Endodermal cell (in vitro differentiated cells): ENCODE results near the gene LSM14A. TPM values are rescaled to one million over a fixed set of nuclear protein-coding genes. Genes with fewer than 3 reads are reported as not detected.
A peak's percentile ranks its signal among the peaks of the same experiment; 100 is the strongest.

Source experiments
- DNase-seq: peaks from one replicate; pipeline ENCODE4 v3.0.0-alpha.2; 2017
- H3K27ac ChIP-seq: 2 replicates; pipeline ENCODE4 v1.5.1; 2013; ENCODE audit warnings: mild to moderate bottlenecking, low read depth, low read length, moderate library complexity
- H3K27me3 ChIP-seq: 2 replicates; pipeline ENCODE4 v1.6.1; 2013; ENCODE audit warnings: mild to moderate bottlenecking, low read length, moderate library complexity; ENCODE audit not compliant: insufficient read depth, control insufficient read depth, poor library complexity, severe bottlenecking
- H3K36me3 ChIP-seq: 2 replicates; pipeline ENCODE4 v1.7.0; 2013; ENCODE audit warnings: mild to moderate bottlenecking, low read length, moderate library complexity; ENCODE audit not compliant: control insufficient read depth, insufficient read depth
- H3K4me1 ChIP-seq: one replicate; pipeline ENCODE4 v1.7.0; 2013; ENCODE audit warnings: low read length; ENCODE audit not compliant: control insufficient read depth, insufficient read depth
- H3K4me3 ChIP-seq: 2 replicates; pipeline ENCODE4 v1.5.1; 2013; ENCODE audit warnings: mild to moderate bottlenecking, low read length, moderate library complexity
- H3K9ac ChIP-seq: 2 replicates; pipeline ENCODE4 v1.6.1; 2013; ENCODE audit warnings: mild to moderate bottlenecking, low read length, moderate library complexity; ENCODE audit not compliant: poor library complexity, severe bottlenecking; ENCODE audit errors: extremely low read depth
- H3K9me3 ChIP-seq: 2 replicates; pipeline ENCODE4 v1.6.1; 2013; ENCODE audit warnings: mild to moderate bottlenecking, low read length, moderate library complexity; ENCODE audit not compliant: control insufficient read depth
- H3K27ac Mint-ChIP-seq: 2 replicates; pipeline ENCODE4 v1.8.0; 2020; ENCODE audit warnings: mixed read lengths
- H3K27me3 Mint-ChIP-seq: 2 replicates; pipeline ENCODE4 v1.8.0; 2021; ENCODE audit warnings: mild to moderate bottlenecking, mixed read lengths; ENCODE audit not compliant: insufficient read depth
- H3K36me3 Mint-ChIP-seq: 2 replicates; pipeline ENCODE4 v1.8.0; 2020; ENCODE audit warnings: low read depth, mixed read lengths
- H3K4me1 Mint-ChIP-seq: 2 replicates; pipeline ENCODE4 v1.8.0; 2020; ENCODE audit warnings: mixed read lengths
- H3K4me3 Mint-ChIP-seq: 2 replicates; pipeline ENCODE4 v1.8.0; 2020; ENCODE audit warnings: mild to moderate bottlenecking, moderate library complexity, mixed read lengths
- H3K9me3 Mint-ChIP-seq: 2 replicates; pipeline ENCODE4 v1.8.0; 2020; ENCODE audit warnings: mild to moderate bottlenecking, mixed read lengths
- WGBS, 2 experiments: methylation state at CpG; one replicate each; pipeline versions ENCODE4 v1.1.5 to v1.1.7; 2013; ENCODE audit warnings: missing lambda C conversion rate in 2 of 2, mixed read lengths in 1 of 2; ENCODE audit not compliant: insufficient coverage in 1 of 2, insufficient read length in 1 of 2; 5-methylcytosine and 5-hydroxymethylcytosine counted together
- total RNA-seq, 2 donors: library from RNA; stranded (reverse); fragmentation: NEBNext Ultra II Directional in 1 of 2; extraction: Animal tissue kit (Norgen Biotek cat#: 25700) in 1 of 2; gene quantifications; 2 replicates in 1 of 2; 3 replicates in 1 of 2; pipeline ENCODE4 v1.2.1, GENCODE V29; 2021
- TF ChIP-seq, protein P1 (sequence below): fragments of 200-600 bp; sonication (generic); conservative IDR thresholded peaks from 2 replicates; pipeline ENCODE4 v1.5.0; 2021; ENCODE audit warnings: antibody characterized with exemption, mild to moderate bottlenecking

The LSM14A gene
- total RNA-seq, 2 donors from 2014 or later = 188 to 192 TPM

DNA sequence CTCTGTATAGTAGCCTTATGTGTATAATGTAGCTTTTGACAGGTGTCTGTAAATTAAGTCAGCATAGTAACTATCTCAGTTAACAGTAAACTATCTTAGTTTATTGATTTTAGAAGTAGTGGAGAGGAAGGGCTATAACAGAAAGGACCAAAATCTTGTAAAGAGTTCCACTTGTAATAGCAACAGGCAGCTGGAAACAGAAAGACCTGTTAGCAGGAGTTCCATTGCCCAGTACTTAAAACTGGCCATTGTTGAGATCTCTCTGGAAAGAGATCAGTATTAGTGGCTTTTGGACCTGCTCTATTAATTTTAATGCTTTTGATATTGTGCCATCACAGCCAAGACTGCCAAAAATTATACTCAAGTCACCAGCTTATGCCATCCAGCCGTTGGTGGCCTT lies 50.1 kb downstream of the LSM14A start:
- Histone ChIP-seq H3K36me3 (peaks cover 89% of the 10 kb centered on the region), H3K27me3 (no peaks in the 10 kb centered on the region), H3K9ac (no peak overlapping the region), H3K4me1 (no peaks in the 10 kb centered on the region), H3K4me3 (no peak overlapping the region), H3K9me3 (no peaks in the 10 kb centered on the region), H3K27ac (no peak overlapping the region)
- H3K27ac Mint-ChIP-seq = no peak overlapping the region
- no peaks in the 10 kb centered on the region for H3K27me3 Mint-ChIP-seq
- no peaks in the 10 kb centered on the region for H3K9me3 Mint-ChIP-seq
- TF ChIP-seq, protein P1, sequence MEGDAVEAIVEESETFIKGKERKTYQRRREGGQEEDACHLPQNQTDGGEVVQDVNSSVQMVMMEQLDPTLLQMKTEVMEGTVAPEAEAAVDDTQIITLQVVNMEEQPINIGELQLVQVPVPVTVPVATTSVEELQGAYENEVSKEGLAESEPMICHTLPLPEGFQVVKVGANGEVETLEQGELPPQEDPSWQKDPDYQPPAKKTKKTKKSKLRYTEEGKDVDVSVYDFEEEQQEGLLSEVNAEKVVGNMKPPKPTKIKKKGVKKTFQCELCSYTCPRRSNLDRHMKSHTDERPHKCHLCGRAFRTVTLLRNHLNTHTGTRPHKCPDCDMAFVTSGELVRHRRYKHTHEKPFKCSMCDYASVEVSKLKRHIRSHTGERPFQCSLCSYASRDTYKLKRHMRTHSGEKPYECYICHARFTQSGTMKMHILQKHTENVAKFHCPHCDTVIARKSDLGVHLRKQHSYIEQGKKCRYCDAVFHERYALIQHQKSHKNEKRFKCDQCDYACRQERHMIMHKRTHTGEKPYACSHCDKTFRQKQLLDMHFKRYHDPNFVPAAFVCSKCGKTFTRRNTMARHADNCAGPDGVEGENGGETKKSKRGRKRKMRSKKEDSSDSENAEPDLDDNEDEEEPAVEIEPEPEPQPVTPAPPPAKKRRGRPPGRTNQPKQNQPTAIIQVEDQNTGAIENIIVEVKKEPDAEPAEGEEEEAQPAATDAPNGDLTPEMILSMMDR = no peak
- peaks cover 82% of the 10 kb centered on the region for H3K36me3 Mint-ChIP-seq
- H3K4me1 Mint-ChIP-seq = peaks cover 23% of the 10 kb centered on the region
- DNase-seq = no peak
- no peak overlapping the region for H3K4me3 Mint-ChIP-seq
- 83 to 98% methylated on average over 1 of the region's 1 CpG for WGBS, 2 experiments

DNA sequence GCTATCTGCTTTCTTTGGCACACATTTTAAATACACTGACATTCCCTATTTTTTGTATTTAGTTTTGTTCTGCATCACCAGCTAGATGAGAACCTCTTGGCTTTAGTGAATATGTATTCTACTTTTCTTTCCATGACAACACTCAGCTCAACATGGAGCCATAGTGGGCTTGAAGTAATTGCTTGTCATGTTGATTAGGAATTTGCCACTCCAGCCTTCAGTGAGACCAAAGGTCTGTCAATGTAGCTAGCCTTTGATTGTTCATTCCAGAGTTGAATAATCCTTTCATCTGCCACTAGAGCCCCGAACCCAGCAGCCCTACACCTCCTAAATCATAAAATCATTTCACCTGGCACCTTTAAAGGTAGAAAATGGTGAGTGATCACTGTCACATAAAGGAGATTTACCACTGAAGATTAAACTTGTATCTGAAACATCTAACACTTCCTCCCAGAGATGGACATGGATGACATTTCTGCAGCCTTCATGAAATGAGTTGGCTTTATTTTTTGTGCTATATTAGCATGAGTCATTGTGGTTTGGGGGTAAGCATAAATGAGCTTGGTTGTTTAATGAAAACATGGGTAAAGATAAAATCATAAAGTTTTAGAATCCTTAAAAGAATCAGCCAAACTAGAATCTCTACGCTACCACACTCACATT lies 52.8 kb downstream of the LSM14A start:
- Mint-ChIP-seq H3K4me1 (peaks cover 6% of the 10 kb centered on the region), H3K36me3 (peaks cover 80% of the 10 kb centered on the region), H3K9me3 (no peaks in the 10 kb centered on the region), H3K27me3 (no peaks in the 10 kb centered on the region), H3K4me3 (no peak overlapping the region), H3K27ac (peak overlapping the region; percentile 27)
- H3K9me3 ChIP-seq = no peaks in the 10 kb centered on the region
- peaks cover 99% of the 10 kb centered on the region for H3K36me3 ChIP-seq
- peak; percentile 60 for DNase-seq
- H3K27me3 ChIP-seq = no peaks in the 10 kb centered on the region
- WGBS, 2 experiments = 81% methylated on average over 2 of the region's 2 CpGs; no CpG with 5 or more reads in 1 of the 2 experiments
- no peak overlapping the region for H3K4me3 ChIP-seq
- H3K4me1 ChIP-seq = no peaks in the 10 kb centered on the region
- TF ChIP-seq, protein P1 = no peak
- no peak overlapping the region for H3K9ac ChIP-seq
- H3K27ac ChIP-seq = no peak overlapping the region

DNA sequence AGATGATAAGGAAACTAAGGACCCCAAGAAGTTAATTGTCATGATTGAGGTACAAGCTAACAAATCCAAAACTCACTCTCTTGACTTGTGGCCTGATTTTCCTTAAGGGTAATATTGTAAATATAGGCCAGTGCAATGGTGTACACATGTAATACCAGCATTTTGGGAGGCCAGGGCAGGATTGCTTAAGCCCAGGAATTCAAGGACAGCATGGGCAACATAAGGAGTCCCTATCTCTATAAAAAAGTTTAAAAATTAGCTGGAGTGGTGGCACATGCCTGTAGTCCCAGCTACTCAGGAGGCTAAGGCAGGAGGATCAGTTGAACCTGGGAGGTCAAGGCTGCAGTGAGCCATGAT lies 53.3 kb downstream of the LSM14A start:
- H3K27ac Mint-ChIP-seq = peak overlapping the region; percentile 27
- peaks cover 76% of the 10 kb centered on the region for H3K36me3 Mint-ChIP-seq
- no peak overlapping the region for H3K4me3 ChIP-seq

More for the DNA sequence above, 53.3 kb downstream of the LSM14A start:
- Histone ChIP-seq H3K9me3 (no peaks in the 10 kb centered on the region), H3K27me3 (no peaks in the 10 kb centered on the region), H3K9ac (no peak overlapping the region), H3K36me3 (peaks cover 98% of the 10 kb centered on the region), H3K27ac (no peak overlapping the region), H3K4me1 (no peaks in the 10 kb centered on the region)
- Mint-ChIP-seq H3K9me3 (no peaks in the 10 kb centered on the region), H3K4me1 (peaks cover 8% of the 10 kb centered on the region), H3K4me3 (no peak overlapping the region), H3K27me3 (no peaks in the 10 kb centered on the region)
- no peak for DNase-seq
- TF ChIP-seq, protein P1 = no peak
